SK-N-DZ (cell line): Measurements from ENCODE around the gene AIDA.

Experiments
- DNase-seq: peaks from one replicate; pipeline ENCODE4 v3.0.0-alpha.2; 2015; ENCODE audit warnings: low spot score

AIDA gene

GRCh38 chr1:222652676-222653075, 59.6 kb downstream of the AIDA start:
- no peak for DNase-seq

GRCh38 chr1:222644636-222644980, 67.7 kb downstream of the AIDA start:
- DNase-seq: no peak

GRCh38 chr1:222643938-222644635, 68.2 kb downstream of the AIDA start:
- peak; percentile 97 for DNase-seq

GRCh38 chr1:222643606-222643937, 68.7 kb downstream of the AIDA start:
- DNase-seq: no peak

GRCh38 chr1:222642468-222642867, 69.8 kb downstream of the AIDA start:
- no peak for DNase-seq

GRCh38 chr1:222641269-222641948, 70.9 kb downstream of the AIDA start:
- no peak for DNase-seq

GRCh38 chr1:222634180-222635013, 77.9 kb downstream of the AIDA start:
- peak; percentile 84 for DNase-seq

- DNase-seq: no peak
Observed at GRCh38 chr1:222632749-222633148, 79.5 kb downstream of the AIDA start.

- no peak for DNase-seq
Observed at GRCh38 chr1:222631611-222632208, 80.6 kb downstream of the AIDA start.

- no peak for DNase-seq
Observed at GRCh38 chr1:222629921-222630535, 82.3 kb downstream of the AIDA start.

GRCh38 chr1:222627232-222627631, 85.1 kb downstream of the AIDA start:
- DNase-seq: no peak

- no peak for DNase-seq
Observed at GRCh38 chr1:222624214-222624613, 88.1 kb downstream of the AIDA start.

- DNase-seq: no peak
Observed at GRCh38 chr1:222623458-222623857, 88.8 kb downstream of the AIDA start.

GRCh38 chr1:222622765-222623164, 89.5 kb downstream of the AIDA start:
- no peak for DNase-seq

- DNase-seq: no peak
Observed at GRCh38 chr1:222620566-222620965, 91.7 kb downstream of the AIDA start.

GRCh38 chr1:222618880-222619596, 93.3 kb downstream of the AIDA start:
- DNase-seq: peak; percentile 29
